ENCODE results near the gene ASMTL.
"Not testable (repeated sequence)": the region's sequence is repeated elsewhere in the genome, so short reads cannot be mapped to it uniquely, and the experiment has no call there.

The ASMTL gene

DNA sequence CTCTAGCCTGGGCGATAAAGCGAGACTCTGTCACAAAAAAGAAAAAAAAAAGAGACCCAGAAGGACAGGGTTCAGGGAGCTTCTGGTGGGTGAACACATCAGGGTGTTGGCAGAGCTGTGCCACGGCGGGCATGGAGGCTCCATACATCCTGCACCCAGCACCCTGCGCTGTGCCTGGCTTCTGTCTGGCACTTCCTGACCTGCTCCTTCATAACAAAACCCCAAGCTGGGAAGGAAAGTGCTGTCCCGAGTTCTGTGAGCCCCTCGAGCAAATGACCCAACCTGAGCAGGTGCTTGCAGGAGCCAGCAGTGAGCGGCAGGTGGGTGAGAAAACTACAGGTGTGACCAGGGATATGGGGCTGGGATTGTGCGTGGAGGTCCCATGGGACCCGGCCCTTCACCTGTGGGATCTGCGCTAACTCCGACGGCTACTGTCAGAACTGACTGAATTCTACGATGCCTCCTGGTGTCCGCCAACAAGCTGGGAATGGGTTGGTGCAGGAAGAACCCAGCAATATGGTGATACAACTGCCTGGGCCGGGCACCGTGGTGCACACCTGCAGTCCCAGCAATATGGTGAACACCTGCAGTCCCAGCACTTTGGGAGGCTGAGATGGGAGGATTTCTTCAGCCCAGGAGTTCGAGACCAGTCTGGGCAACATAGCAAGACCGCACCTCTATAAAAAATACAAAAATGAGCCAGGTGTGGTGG is 18.9 kb downstream of the ASMTL start:
- no peak for DNase-seq (ENCODE audit: low spot score)

DNA sequence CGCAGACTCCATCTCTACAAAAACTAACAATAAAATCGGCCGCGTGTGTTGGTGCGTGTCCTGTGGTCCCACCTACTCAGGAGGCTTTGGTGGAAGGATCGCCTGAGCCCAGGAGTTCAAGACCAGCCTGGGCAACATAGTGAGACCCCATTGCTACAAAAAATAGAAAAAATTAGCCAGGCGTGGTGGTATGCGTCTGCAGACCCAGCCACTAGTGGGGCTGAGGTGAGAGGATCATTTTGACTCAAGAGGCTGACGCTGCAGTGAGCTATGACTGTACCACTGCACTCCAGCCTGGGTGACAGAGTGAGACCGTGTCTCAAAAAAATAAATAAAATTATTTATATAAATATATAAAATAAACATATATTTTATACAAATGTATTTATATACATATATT is 22.3 kb downstream of the ASMTL start:
- no peak for DNase-seq (ENCODE audit: low spot score)

DNA sequence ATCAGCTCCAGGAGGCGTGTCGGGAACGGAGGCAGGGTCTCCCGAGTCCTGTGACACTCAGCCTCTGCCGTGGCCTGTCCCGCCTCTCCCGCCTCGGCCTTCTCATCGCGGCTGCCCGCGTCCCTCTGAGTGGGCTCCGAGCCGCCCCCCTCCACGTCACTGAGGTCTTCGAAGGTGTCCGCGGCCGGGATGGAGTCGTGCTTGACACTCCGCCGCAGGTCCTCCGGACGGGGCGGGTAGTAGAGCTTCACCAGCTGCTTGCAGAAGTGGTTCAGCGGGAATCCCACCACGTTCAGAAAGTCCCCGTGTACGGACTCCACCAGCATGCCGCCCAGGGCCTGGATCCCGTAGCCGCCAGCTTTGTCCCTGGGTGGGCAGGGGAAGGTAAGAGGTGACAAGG is 25.0 kb downstream of the ASMTL start:
- DNase-seq (ENCODE audit: low spot score), result no peak

DNA sequence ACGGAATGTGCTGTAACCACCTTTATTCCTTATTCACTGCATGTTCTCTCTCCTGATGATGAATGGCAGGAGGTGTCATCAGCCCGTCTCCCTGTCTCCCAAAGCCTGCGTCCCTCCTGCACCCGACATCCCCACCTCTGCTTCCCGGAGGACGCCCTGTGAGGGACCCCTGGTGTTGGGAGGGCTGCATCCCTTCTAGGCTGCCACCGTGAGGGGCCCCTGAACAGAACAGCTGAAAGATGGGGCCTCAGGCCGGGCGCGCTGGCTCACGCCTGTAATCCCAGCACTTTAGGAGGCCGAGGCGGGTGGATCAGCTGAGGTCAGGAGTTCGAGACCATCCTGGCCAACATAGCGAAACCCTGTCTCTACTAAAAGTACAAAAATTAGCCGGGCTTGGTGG is 26.4 kb downstream of the ASMTL start:
- not testable (repeated sequence) for DNase-seq (ENCODE audit: low spot score)

DNA sequence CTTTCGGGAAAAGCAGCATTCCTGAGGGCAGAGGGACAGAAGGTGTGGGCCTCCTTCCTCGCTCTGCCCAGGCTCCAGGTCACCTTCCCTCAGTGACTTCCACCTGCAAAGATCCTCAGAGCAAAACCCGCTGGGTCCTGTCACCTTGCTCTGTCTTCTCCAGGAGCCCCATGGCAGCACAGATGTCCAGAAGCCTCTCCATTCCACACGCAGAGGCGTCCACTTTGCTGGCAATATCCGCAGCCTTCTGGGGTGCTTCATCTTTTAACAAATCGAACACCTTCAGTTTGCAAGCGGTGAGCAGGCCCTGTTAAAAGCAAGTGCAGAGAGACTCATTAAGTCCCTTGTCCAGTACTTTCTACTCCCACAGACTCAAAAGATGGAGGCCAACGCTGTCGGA is 27.3 kb downstream of the ASMTL start:
- no peak for DNase-seq (ENCODE audit: low spot score)

DNA sequence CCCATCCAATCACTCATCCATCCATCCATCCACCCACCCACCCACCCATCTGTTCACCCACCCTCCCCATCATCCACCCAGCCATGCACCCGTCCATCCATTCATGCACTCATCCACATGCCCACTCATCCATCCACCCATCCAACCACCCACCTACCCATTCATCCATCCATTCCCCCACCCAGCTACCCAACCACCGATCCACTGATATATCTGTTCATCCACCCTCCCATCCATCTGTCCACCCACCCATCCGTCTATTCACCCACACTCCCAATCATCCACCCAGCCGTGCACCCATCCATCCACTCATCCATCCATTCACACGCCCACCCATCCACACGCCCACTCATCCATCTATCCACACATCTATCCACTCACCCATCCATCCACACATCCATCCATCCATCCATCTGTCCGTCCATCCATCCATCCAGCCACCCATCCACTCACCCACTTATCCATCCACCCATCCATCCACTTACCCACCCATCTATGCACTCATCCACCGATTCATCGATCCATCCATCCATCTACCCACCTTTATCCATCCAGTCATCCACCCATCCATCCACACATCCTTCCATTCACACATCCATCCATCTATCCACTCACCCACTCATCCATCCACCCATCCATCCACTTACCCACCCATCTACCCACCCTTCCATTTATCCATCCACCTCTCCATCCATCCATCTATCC is 28.4 kb downstream of the ASMTL start:
- DNase-seq (ENCODE audit: low spot score), result no peak

DNA sequence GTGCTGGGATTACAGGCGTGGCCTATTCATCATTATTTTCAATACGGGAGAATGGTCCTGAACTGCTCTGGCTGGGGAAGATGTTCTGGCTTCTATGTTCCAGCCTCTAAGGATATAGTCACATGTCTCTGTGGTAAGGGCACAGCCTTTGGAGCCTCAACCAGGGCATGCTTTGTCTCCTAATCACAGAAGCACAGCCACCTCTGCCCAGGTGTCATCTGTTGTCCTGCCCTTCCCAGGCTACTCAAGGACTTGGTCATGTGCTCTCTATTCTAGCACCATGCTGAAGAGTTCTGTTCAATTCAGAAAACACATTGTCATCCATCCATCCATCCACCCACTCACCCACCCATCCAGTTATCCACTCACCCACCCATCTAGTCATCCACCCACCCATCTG is 29.5 kb downstream of the ASMTL start:
- no peak for DNase-seq (ENCODE audit: low spot score)

DNA sequence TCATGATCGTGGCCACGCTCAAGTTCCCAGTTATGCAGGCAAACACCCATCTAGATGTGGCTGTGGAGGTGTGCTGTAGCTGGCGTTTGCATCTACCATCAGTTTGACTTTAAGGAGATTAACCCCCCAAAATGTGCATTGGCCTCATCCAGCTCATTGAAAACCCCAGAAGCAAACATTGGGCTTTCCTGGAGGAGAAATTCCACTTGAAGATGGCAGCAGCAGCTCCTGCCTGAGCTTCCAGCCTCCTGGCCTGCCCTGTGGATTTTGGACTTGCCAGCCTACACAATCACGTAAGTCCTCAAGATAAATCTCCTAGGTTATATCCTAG is 30.6 kb downstream of the ASMTL start:
- no peak for DNase-seq (ENCODE audit: low spot score)

DNA sequence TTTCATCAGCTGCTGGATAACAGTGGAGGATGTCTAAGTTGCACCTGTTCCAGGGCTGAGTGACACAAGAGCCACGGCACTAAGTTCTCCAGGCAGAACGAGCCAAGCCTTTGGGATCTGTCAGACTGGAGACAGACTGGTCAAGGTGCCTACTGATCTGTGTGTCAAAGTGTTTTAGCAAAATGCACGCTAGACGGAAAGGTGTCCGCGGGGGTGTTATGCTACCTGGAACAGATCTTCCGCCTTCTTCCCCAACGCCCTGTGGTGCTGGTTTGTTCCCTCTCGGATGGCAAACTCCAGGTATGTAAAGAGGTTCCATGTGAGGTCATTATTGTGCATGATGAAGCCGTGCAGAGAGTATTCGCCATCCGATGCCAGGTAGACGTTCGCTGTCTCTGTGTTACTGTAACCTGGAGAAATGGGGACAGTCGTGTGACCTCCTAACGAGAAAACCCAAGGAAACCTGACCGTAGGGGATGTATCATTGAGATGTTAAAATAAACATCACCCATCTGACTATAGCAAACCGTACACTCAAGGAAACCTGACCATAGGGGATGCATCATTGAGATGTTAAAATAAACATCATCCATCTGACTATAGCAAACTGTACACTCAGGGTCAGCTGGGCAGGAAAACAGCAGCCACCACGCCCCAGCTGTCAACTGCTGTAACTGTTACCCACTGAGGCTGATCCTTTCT is 31.1 kb downstream of the ASMTL start:
- no peak for DNase-seq (ENCODE audit: low spot score)

DNA sequence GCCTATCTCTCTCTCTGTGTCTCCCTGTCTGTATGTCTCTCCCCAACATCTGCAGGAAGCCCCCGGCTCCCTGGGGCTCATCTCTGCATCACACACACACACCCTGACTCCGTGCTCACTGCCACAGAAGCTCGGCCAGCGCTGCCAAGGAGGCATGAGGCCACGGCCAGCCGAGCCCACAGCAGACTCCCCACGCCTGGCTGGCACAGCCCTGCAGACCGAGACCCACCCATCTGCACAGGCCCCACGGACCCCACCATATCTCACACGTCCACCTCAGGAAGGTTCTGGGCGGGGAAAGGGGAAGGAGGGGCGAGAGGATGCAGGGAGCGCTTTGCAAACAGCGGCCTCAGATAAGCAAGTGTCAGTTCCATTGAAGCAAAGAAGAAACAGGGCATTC is 32.3 kb downstream of the ASMTL start:
- DNase-seq (ENCODE audit: low spot score), result no peak

DNA sequence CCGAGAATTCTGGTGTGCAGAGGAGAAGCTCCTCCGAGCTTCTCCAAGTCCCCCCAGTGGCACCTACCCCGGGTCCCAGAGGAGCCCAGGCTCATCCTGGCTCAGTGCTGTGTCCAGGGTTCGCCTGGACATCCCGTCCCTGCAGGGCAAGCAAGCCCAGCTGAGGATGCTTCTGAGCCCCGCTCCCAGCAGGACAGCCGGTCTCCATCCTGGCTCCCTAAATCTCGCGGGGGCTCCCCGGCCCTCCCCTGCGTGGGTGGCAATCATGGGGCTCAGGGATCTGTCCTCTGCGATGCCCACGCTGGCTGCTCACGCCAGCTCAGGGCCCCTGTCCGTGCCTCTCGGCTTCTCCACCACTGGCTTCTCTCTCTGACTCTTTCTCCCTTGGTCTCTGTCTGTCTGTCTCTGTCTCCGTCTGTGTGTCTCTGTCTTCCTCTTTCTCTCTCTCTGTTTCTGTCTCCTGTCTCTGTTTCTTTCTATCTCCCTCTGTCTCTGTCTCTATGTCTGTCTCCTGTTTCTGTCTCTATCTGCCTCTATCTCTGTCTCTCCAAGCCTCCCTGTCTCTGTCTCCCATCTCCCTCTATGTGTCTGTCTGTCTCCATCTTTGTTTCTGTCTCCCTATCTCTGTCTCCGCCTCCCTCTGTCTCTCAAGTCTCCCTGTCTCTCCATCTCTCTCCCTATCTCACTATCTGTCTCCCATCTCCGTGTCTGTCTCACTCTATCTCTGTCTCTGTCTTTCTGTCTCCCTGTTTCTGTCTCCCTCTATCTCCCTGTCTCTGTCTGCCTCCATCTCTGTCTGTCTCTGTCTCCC is 33.0 kb downstream of the ASMTL start:
- no peak for DNase-seq (ENCODE audit: low spot score)

DNA sequence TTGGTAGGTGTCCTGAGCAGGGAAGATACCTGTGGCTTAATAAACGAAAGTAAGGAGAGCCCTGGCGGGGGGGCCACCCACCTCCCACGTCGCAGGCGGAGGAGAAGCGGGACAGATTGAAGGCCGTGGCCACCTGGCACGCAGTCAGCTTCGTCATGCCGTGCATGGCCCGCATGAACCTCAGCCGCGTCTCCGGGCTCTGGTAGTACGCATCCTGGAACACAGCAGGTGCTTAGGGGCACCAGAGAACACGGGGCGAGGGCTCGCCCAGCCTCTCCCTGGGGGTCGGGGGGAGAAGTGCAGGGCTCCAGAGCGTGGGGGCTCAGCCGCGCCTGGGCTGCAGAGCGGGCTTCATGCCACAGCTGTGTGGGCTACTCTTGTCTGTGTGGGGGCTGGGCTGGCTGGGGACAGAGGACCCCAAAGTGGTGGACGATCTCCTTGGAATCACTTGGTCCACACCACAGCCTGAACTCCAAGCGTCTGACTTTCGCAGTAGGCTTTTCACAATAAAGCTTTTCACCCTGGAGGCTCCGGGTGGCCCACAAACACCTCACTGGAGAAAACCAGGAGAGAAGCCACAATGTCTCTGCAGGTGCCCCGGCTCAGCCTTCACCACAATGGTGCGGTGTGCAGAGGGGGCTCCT is 33.7 kb downstream of the ASMTL start:
- no peak for DNase-seq (ENCODE audit: low spot score)

DNA sequence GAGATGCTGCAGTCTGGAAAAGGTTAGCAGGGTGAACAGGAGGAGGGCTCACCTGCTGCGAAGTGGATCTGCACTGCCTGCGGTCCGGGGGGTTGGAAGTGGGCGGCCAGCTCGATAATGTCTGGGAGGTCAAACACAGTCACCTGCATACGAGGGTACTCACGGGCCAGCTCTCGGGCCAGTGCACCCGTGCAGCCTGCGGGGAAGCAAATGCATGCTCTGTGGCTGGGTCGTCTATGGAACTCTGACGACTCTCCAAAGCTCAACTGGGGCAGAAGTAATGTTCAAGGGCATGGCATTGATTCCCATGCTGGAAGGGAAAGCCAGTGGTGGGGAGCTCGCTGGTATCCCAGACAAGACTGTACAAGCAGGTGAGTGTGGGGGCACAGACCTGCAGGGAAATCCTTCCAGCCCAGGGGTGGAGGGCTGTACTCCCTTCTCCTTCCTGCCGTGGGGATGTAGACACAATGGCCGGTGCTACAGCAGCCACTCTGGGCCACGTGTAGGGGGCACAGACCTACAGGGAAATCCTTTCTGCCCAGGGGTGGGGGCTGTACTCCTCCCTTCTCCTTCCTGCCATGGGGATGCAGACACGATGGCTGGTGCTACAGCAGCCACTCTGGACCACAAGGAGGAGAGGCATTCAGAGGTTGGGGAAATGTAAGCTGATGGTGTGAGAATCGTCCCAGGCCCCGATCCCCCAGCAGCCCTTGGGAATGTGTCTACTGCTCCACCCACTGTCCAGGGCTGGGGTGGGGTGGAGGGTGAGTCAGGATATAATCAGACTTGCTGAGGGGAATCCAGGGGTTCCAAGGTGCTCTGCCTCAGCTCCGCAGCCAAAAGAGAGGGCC is 34.6 kb downstream of the ASMTL start:
- no peak for DNase-seq (ENCODE audit: low spot score)

DNA sequence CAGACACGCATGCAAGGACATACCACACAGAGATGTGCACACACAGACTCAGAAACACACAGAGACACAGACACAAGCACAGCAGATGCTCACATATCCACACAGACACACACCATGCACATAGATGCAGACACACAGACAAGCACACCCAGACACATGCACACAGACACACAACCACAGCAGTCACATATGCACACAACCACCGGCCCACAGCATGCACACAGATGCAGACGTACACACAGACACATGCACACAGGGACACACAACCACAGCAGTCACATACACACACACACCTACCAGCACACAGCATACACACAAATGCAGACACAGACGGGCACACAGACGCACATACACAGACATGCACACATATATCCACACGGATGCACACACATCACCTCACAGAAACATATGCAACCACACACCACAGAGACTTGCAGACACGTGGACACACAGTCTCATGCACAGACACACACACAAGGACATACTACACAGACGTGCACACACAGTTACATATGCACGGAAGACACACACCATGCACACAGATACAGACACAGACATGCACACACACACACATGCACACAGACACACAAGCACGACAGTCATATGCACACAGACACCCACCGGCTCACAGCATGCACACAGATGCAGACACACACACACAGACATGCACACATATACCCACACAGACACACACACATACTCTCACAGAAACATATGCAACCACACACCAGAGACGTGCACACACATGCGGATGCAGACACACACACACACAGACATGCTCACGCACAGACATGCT is 35.5 kb downstream of the ASMTL start:
- no peak for DNase-seq (ENCODE audit: low spot score)

DNA sequence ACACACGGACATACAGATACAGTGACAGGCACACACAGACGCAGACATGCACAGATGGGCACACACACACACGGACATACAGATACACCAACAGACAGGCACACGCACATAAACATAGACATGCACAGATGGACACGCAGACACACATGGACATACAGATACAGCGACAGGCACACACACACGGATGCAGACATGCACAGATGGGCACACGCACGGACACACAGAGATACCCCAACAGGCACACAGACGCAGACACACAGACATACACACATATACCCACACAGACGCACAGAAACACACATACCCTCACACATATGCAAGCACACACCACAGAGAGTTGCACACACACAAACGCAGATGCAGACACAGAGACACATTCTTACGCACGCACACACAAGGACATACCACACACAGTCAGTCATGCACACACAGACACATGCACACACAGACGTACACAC is 36.4 kb downstream of the ASMTL start:
- DNase-seq (ENCODE audit: low spot score), result no peak

DNA sequence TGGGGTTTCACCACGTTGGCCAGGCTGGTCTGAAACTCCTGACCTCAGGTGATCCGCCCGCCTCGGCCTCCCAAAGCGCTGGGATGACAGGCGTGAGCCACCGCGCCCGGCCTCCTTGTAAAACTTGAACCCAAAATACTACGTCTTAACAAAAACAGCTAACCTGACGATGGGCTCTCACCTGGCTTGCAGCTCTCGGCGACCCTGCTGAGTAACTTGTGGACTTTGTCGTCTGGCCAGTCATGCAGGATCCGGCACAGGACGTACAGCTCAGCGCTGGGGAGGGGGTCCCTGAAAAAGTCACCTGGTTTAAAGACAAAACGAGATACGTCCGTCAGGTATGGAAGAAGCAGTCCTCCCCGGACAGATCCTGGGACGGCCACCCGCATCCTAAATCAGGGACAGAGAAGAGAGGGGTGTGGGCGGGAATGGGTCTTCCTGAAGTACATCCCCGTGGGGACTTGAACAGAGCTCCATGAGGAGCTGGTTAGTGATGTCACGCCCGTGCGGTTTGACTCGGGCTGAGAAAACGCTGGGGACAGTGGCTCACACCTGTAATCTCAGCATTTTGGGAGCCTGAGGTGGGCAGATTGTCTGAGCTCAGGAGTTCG is 40.1 kb downstream of the ASMTL start:
- DNase-seq (ENCODE audit: low spot score), result no peak

DNA sequence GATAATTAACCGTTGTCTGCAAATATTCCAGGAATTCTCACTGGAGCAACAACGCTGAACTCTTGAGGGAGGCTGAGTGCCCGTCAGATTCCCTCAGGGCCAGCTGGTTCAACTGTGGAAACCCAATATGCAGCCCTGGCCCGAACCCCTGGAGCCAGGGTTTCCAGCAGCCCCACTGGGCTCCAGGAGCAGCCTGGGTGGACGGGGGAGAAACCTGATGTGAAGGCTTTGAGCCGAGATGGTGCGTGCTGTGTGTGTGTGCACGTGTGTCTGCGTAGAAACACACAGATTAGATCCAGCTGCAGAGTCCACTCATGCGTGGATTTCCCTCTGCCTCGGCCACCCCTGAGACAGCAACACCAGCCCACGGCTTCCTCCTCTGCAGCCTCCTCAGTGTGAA is 41.4 kb downstream of the ASMTL start:
- DNase-seq (ENCODE audit: low spot score), result no peak

DNA sequence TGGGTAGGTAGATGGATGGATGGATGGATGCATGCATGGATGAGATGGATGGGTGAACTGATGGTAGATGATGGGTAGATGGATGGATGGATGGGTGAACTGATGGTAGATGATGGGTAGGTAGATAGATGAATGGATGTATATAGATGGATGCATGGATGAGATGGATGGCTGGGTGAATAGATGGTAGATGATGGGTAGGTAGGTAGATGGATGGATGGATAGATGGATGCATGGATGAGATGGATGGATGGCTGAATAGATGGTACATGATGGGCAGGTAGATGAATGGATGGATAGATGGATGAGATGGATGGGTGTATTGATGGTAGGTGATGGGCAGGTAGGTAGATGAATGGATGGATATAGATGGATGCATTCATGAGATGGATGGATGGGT is 45.7 kb downstream of the ASMTL start:
- no peak for DNase-seq (ENCODE audit: low spot score)

DNA sequence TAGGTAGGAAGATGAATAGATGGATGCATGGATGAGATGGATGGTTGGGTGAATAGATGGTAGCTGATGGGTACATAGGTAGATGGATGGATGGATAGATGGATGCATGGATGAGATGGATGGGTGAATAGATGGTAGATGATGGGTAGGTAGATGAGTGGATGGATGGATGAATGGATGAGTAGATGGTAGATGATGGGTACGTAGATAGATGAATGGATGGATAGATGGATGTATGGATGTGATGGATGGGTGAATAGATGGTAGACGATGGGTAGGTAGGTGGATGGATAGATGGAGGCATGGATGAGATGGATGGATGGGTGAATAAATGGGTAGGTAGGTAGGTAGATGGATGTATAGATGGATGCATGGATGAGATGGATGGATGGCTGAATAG is 46.9 kb downstream of the ASMTL start:
- not testable (repeated sequence) for DNase-seq (ENCODE audit: low spot score)

DNA sequence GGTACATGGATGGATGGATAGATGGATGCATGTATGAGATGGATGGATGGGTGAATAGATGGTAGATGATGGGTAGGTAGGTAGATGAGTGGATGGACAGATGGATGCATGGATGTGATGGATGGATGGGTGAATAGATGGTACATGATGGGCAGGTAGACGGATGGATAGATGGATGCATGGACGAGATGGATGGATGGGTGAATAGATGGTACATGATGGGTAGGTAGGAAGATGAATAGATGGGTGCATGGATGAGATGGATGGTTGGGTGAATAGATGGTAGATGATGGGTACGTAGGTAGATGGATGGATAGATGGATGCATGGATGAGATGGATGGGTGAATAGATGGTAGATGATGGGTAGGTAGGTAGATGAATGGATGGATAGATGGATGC is 48.8 kb downstream of the ASMTL start:
- DNase-seq (ENCODE audit: low spot score), result not testable (repeated sequence)
